ENCODE measurements around the gene ITPRIPL1. TPM values are rescaled to one million over a fixed set of nuclear protein-coding genes. Genes with fewer than 3 reads are reported as not detected.

The ITPRIPL1 gene
- polyA plus RNA-seq, 1 donor from 2014 or later = not detected

DNA sequence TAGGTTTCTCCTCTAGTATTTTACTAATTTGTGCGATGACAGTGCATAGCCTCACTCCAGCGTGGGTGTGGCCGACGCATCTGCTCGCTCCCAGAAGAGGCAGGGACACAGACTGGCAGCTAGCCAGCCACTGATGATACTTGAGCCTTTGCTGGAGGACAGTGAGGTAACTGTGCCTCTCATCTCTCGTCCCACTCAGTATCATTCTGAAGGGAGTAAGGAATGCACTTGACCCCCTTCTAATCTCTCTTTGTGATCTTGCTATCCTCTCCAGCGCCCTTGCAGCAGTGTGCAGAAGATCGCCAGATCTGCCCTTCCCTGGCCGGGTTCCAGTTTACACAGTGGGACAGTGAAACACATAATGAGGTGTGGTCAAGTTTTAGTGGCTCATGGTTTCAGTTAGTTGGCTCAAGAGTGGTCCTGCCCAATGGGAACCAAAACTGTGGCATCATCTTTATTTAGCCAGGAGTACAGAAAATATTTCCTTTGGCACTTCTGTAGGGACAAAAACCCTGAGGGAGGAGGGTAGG is 28.0 kb downstream of the ITPRIPL1 start (continued):
- TF ChIP-seq EZH2 (IDR thresholded peaks at IDR 0.05; ENCODE audit: borderline replicate concordance, insufficient read depth, low read length, poor library complexity, severe bottlenecking) = no peak

- H3K9ac ChIP-seq (ENCODE audit: low read length) = no peak overlapping the region
- H3K27ac ChIP-seq (ENCODE audit: low read length) = no peak overlapping the region
Observed at GRCh38 chr2:96353606-96354101, 28.5 kb downstream of the ITPRIPL1 start.

GRCh38 chr2:96354492-96354891 is 29.4 kb downstream of the ITPRIPL1 start:
- H3K9me2 ChIP-seq (ENCODE audit: insufficient read depth, low read length) = no peaks in the 10 kb centered on the region
- no peaks in the 10 kb centered on the region for H3K9me3 ChIP-seq (ENCODE audit: low read length)
- H3K9ac ChIP-seq (ENCODE audit: low read length) = no peak overlapping the region
- H3K79me2 ChIP-seq (replicated peaks; ENCODE audit: insufficient read depth, low read length) = no peaks in the 10 kb centered on the region
- TF ChIP-seq EZH2 (IDR thresholded peaks at IDR 0.05; ENCODE audit: borderline replicate concordance, insufficient read depth, low read length, poor library complexity, severe bottlenecking) (no peak), TAF1 (IDR thresholded peaks at IDR 0.05; ENCODE audit: low read depth) (no peak)
- no peak overlapping the region for H2AFZ ChIP-seq (ENCODE audit: low read depth, low read length)
- H3K27ac ChIP-seq (ENCODE audit: low read length) = no peak overlapping the region
- no peaks in the 10 kb centered on the region for H4K20me1 ChIP-seq (ENCODE audit: insufficient read depth)
- no peaks in the 10 kb centered on the region for H3F3A ChIP-seq (ENCODE audit: insufficient read depth, low read length, poor library complexity, severe bottlenecking)
- no peaks in the 10 kb centered on the region for H3K36me3 ChIP-seq (ENCODE audit: insufficient read depth, low read length)
- no peak overlapping the region for H3K4me2 ChIP-seq (ENCODE audit: low read length)
- H3K27me3 ChIP-seq (ENCODE audit: insufficient read depth, low read depth, low read length) = no peaks in the 10 kb centered on the region
- no peak overlapping the region for H3K4me3 ChIP-seq (ENCODE audit: low read length)

More at GRCh38 chr2:96353606-96354101, 28.5 kb downstream of the ITPRIPL1 start:
- no peak overlapping the region for H2AFZ ChIP-seq (ENCODE audit: low read depth, low read length)
- H3K36me3 ChIP-seq (ENCODE audit: insufficient read depth, low read length) = no peaks in the 10 kb centered on the region
- no peak overlapping the region for H3K4me3 ChIP-seq (ENCODE audit: low read length)
- TF ChIP-seq SMC3 (conservative IDR thresholded peaks at IDR 0.05; ENCODE audit: poor library complexity) (no peak), EP300 (conservative IDR thresholded peaks at IDR 0.05; ENCODE audit: poor library complexity, severe bottlenecking) (no peak), EZH2 (IDR thresholded peaks at IDR 0.05; ENCODE audit: borderline replicate concordance, insufficient read depth, low read length, poor library complexity, severe bottlenecking) (no peak)
- TF ChIP-seq, protein P1, sequence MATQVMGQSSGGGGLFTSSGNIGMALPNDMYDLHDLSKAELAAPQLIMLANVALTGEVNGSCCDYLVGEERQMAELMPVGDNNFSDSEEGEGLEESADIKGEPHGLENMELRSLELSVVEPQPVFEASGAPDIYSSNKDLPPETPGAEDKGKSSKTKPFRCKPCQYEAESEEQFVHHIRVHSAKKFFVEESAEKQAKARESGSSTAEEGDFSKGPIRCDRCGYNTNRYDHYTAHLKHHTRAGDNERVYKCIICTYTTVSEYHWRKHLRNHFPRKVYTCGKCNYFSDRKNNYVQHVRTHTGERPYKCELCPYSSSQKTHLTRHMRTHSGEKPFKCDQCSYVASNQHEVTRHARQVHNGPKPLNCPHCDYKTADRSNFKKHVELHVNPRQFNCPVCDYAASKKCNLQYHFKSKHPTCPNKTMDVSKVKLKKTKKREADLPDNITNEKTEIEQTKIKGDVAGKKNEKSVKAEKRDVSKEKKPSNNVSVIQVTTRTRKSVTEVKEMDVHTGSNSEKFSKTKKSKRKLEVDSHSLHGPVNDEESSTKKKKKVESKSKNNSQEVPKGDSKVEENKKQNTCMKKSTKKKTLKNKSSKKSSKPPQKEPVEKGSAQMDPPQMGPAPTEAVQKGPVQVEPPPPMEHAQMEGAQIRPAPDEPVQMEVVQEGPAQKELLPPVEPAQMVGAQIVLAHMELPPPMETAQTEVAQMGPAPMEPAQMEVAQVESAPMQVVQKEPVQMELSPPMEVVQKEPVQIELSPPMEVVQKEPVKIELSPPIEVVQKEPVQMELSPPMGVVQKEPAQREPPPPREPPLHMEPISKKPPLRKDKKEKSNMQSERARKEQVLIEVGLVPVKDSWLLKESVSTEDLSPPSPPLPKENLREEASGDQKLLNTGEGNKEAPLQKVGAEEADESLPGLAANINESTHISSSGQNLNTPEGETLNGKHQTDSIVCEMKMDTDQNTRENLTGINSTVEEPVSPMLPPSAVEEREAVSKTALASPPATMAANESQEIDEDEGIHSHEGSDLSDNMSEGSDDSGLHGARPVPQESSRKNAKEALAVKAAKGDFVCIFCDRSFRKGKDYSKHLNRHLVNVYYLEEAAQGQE (IDR thresholded peaks at IDR 0.05; ENCODE audit: borderline replicate concordance) = no peak
- TF ChIP-seq, protein P2, sequence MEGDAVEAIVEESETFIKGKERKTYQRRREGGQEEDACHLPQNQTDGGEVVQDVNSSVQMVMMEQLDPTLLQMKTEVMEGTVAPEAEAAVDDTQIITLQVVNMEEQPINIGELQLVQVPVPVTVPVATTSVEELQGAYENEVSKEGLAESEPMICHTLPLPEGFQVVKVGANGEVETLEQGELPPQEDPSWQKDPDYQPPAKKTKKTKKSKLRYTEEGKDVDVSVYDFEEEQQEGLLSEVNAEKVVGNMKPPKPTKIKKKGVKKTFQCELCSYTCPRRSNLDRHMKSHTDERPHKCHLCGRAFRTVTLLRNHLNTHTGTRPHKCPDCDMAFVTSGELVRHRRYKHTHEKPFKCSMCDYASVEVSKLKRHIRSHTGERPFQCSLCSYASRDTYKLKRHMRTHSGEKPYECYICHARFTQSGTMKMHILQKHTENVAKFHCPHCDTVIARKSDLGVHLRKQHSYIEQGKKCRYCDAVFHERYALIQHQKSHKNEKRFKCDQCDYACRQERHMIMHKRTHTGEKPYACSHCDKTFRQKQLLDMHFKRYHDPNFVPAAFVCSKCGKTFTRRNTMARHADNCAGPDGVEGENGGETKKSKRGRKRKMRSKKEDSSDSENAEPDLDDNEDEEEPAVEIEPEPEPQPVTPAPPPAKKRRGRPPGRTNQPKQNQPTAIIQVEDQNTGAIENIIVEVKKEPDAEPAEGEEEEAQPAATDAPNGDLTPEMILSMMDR (IDR thresholded peaks at IDR 0.05; ENCODE audit: poor library complexity, severe bottlenecking) = no peak
- no peaks in the 10 kb centered on the region for H3K9me2 ChIP-seq (ENCODE audit: insufficient read depth, low read length)
- no peaks in the 10 kb centered on the region for H3K79me2 ChIP-seq (replicated peaks; ENCODE audit: insufficient read depth, low read length)
- H3K27me3 ChIP-seq (ENCODE audit: insufficient read depth, low read depth, low read length) = no peaks in the 10 kb centered on the region
- no peaks in the 10 kb centered on the region for H3K9me3 ChIP-seq (ENCODE audit: low read length)
- no peaks in the 10 kb centered on the region for H3F3A ChIP-seq (ENCODE audit: insufficient read depth, low read length, poor library complexity, severe bottlenecking)
- H4K20me1 ChIP-seq (ENCODE audit: insufficient read depth) = no peaks in the 10 kb centered on the region
- no peak overlapping the region for H3K4me2 ChIP-seq (ENCODE audit: low read length)

All from neural cell (in vitro differentiated cells).